Vagina (tissue), 2 donors: ENCODE data around the gene CCDC170.

ENCODE experiments used
- POLR2A ChIP-seq, 2 donors: fragments of 450-650 bp; IDR thresholded peaks; one replicate each; pipeline ENCODE4 v1.6.1; 2017; ENCODE audit warnings: antibody characterized with exemption in 2 of 2, mild to moderate bottlenecking in 2 of 2, moderate library complexity in 2 of 2
- TF ChIP-seq, protein P1 (sequence below), 3 experiments: fragments of 450-650 bp in 2 of 3; fragments of 200-600 bp in 1 of 3; sonication (generic) in 1 of 3; IDR thresholded peaks; one replicate each; pipeline ENCODE4 v1.5.1; 2017 to 2019; ENCODE audit warnings: antibody characterized with exemption in 3 of 3, mild to moderate bottlenecking in 2 of 3, moderate library complexity in 2 of 3

DNA sequence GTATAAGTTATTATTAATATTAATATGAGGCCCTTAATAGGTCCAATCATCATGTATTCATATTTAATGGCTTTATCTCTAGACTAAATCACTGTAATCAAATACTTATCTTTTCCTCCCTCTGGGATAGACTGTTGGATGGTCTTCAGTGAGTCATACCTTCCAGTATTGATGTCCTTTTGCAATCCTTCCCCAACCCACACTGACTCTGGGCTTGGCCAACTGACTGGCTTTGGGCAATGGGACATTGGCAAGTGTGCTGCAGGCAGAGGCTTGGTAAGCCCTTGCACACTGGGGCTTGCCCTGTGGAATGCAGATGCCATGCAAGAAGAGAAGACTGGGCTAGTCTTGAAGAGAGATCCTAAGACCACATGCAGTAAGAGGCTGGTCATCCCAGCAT, 136.6 kb downstream of the CCDC170 start:
- TF ChIP-seq, protein P1, sequence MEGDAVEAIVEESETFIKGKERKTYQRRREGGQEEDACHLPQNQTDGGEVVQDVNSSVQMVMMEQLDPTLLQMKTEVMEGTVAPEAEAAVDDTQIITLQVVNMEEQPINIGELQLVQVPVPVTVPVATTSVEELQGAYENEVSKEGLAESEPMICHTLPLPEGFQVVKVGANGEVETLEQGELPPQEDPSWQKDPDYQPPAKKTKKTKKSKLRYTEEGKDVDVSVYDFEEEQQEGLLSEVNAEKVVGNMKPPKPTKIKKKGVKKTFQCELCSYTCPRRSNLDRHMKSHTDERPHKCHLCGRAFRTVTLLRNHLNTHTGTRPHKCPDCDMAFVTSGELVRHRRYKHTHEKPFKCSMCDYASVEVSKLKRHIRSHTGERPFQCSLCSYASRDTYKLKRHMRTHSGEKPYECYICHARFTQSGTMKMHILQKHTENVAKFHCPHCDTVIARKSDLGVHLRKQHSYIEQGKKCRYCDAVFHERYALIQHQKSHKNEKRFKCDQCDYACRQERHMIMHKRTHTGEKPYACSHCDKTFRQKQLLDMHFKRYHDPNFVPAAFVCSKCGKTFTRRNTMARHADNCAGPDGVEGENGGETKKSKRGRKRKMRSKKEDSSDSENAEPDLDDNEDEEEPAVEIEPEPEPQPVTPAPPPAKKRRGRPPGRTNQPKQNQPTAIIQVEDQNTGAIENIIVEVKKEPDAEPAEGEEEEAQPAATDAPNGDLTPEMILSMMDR (IDR thresholded peaks at IDR 0.05): no peak
- TF ChIP-seq POLR2A (IDR thresholded peaks at IDR 0.05): no peak
